C1 segment of cervical spinal cord (tissue), 14 donors: Measurements from ENCODE around the gene SCGB2A2.

Source experiments
- DNase-seq, 14 donors: peaks; one replicate each; lab custom pipeline; 2025; lab: John Stamatoyannopoulos, UW

SCGB2A2 gene

GRCh38 chr11:62306227-62306626 is 36.3 kb downstream of the SCGB2A2 start:
- no peak for DNase-seq

GRCh38 chr11:62307950-62308349 is 38.0 kb downstream of the SCGB2A2 start:
- DNase-seq = no peak

GRCh38 chr11:62309991-62310390 is 40.0 kb downstream of the SCGB2A2 start:
- no peak for DNase-seq

- DNase-seq = no peak
Observed at GRCh38 chr11:62315431-62315830, 45.5 kb downstream of the SCGB2A2 start.

GRCh38 chr11:62322524-62322923 is 52.6 kb downstream of the SCGB2A2 start:
- no peak for DNase-seq
